ENCODE data around the gene TAF1A. TPM values are rescaled to one million over a fixed set of nuclear protein-coding genes. Genes with fewer than 3 reads are reported as not detected.

TAF1A gene
- total RNA-seq, 3 donors from 2014 or later = 3.2 to 10.7 (median 6.9) TPM

DNA sequence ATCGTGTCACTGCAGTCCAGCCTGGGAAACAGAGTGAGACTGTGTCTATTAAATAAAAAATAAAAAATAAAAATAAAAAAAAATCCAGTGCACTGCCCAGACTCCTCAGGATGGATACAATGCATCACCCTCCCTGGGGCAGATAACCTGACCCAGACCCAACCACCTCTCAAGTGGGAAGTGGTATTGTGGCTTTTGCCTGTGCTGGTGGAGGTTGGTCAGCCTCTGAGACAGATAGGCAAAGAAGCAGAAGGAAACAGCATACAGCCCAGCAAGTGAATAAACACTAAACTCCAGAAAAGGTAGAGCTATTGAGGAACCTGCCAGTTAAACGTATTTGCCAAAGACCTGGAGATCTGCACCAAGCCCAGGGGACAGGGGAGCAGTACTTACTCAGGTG lies 63.8 kb downstream of the TAF1A start:
- no peaks in the 10 kb centered on the region for H3K9me3 ChIP-seq
- intact Hi-C loops (cut with DNase I; ENCODE audit: low total_unique reads) = no loop called here
- no peaks in the 10 kb centered on the region for H3K36me3 ChIP-seq
- DNase-seq (ENCODE audit: low spot score in 2 of 2) = no peak
- H3K27ac ChIP-seq = no peak overlapping the region
- no peak overlapping the region for H3K4me3 ChIP-seq
- no peaks in the 10 kb centered on the region for H3K4me1 ChIP-seq
- no peaks in the 10 kb centered on the region for H3K27me3 ChIP-seq
- TF ChIP-seq POLR2AphosphoS5 (IDR thresholded peaks at IDR 0.05) (no peak), POLR2A (IDR thresholded peaks at IDR 0.05) (no peak)
- TF ChIP-seq, protein P1, sequence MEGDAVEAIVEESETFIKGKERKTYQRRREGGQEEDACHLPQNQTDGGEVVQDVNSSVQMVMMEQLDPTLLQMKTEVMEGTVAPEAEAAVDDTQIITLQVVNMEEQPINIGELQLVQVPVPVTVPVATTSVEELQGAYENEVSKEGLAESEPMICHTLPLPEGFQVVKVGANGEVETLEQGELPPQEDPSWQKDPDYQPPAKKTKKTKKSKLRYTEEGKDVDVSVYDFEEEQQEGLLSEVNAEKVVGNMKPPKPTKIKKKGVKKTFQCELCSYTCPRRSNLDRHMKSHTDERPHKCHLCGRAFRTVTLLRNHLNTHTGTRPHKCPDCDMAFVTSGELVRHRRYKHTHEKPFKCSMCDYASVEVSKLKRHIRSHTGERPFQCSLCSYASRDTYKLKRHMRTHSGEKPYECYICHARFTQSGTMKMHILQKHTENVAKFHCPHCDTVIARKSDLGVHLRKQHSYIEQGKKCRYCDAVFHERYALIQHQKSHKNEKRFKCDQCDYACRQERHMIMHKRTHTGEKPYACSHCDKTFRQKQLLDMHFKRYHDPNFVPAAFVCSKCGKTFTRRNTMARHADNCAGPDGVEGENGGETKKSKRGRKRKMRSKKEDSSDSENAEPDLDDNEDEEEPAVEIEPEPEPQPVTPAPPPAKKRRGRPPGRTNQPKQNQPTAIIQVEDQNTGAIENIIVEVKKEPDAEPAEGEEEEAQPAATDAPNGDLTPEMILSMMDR (IDR thresholded peaks at IDR 0.05) = no peak

DNA sequence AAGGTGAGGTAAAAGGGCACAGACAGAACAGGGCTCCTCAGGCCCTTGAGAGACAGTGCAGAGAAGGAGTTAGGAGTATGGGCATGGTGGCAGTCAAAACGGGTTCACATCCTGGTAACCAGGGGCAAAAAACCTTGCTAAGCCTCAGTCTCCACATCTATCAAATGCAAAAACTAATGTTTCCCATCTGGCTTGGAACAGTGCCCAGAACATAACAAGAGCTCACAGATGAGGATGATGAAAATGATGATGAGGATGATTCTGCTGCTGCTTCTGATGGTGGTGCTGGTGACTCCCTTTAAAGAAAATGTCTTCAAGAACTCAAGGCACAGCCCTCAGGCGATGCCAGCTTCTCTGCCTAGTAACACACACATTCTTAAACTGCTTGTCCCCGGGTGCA lies 65.9 kb downstream of the TAF1A start:
- TF ChIP-seq POLR2AphosphoS5 (IDR thresholded peaks at IDR 0.05) (no peak), POLR2A (IDR thresholded peaks at IDR 0.05) (no peak)
- TF ChIP-seq, protein P1 (IDR thresholded peaks at IDR 0.05) = no peak
- Histone ChIP-seq H3K4me1 (no peaks in the 10 kb centered on the region), H3K9me3 (no peaks in the 10 kb centered on the region), H3K27ac (no peak overlapping the region), H3K36me3 (no peaks in the 10 kb centered on the region), H3K4me3 (no peak overlapping the region), H3K27me3 (no peaks in the 10 kb centered on the region)
- no peak for DNase-seq (ENCODE audit: low spot score in 2 of 2)
- intact Hi-C loops (cut with DNase I; ENCODE audit: low total_unique reads) = no loop called here

DNA sequence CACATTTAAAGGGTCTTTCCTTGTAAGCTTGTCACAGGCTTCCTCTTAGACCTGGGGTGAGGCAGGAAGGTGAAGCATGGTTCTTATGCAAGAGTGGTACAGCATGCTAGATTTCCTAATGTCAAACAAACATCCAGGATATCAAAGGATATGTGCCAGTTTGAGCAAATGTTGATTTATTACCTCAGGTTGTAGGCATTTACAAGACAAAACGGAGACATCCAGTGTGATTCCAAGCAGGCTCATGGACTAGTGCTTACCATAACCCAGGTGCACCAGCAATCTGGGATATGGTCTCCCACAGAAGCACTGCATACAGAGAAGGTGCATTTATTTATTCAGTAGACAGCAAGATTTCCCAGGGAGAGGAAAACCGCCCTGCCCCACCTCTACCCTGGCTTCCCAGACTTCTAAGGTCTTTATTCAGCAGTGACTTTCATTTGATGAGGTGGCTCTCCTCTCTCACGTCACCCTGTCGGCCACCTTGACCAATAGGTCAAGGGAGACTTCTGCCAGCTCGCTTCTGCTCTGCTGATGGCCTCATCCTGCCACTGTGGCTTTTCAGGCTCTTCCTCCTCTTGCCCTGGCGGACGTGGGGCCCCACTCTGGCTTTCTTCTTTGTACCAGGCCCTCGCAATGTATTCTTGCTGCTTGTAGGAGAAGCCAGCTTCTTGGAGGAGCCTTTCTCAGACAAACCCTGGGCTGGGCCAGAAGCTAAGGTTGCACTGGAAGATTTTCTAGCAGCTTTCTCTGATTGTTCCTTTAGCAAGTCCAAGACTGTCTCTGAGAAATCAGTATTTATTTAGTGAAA lies 67.4 kb downstream of the TAF1A start:
- DNase-seq (ENCODE audit: low spot score in 2 of 2) = no peak
- TF ChIP-seq, protein P1 (IDR thresholded peaks at IDR 0.05) = no peak
- TF ChIP-seq POLR2A (IDR thresholded peaks at IDR 0.05) (no peak), POLR2AphosphoS5 (IDR thresholded peaks at IDR 0.05) (no peak)
- H3K4me3 ChIP-seq = no peak overlapping the region
- no peaks in the 10 kb centered on the region for H3K36me3 ChIP-seq
- no peaks in the 10 kb centered on the region for H3K27me3 ChIP-seq
- no peaks in the 10 kb centered on the region for H3K4me1 ChIP-seq
- no peak overlapping the region for H3K27ac ChIP-seq
- H3K9me3 ChIP-seq = no peaks in the 10 kb centered on the region
- intact Hi-C loops (cut with DNase I; ENCODE audit: low total_unique reads) = no loop called here

DNA sequence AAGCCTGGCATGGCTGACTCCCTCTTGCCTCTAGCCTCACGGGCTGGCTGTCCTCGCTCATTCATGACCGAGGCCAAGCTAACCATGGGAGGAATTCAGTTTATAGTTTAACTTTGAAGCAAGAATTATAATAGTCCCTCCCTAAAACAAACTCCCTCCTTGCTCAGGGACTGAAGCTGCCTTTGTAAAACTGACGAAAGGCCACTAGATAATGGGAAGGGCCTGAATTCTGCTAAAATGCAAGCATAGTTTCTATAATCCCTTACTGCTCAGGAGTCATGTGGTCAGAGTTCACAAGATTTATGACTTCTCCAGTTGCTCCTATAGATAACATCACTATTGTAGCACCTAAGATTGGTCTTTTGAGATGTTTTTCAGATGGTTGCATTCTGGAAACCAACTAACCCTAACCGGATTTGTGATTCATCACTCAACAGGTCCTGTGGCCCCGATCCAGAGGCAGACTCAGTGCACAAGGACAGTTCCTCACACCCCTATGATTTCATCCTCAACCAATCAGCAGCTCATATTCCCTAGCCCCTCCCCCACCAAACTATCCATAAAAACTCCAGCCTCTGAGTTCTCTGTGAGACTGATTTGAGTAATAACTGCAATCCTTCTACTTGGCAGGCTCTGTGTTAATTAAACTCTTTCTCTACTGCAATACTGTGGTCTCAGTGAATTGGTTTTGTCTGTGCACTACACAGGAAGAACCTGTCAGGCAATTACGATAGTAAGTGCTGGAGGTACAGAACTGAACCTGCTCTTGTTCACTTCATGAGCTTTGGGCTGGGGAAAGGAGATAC lies 68.2 kb downstream of the TAF1A start:
- intact Hi-C loops (cut with DNase I; ENCODE audit: low total_unique reads) = no loop called here
- Histone ChIP-seq H3K4me3 (no peak overlapping the region), H3K27ac (no peak overlapping the region), H3K9me3 (no peaks in the 10 kb centered on the region), H3K27me3 (no peaks in the 10 kb centered on the region), H3K4me1 (no peaks in the 10 kb centered on the region), H3K36me3 (no peaks in the 10 kb centered on the region)
- no peak for DNase-seq (ENCODE audit: low spot score in 2 of 2)
- TF ChIP-seq POLR2A (IDR thresholded peaks at IDR 0.05) (no peak), POLR2AphosphoS5 (IDR thresholded peaks at IDR 0.05) (no peak)
- TF ChIP-seq, protein P1 (IDR thresholded peaks at IDR 0.05) = no peak

Other genes starting within 250 kb of the TAF1A start
- gene HHIPL2, start 41.8 kb downstream of the TAF1A start, total RNA-seq = under 1 TPM in 2 of 3 donors, not detected in 1; 0.59 to 0.98 TPM
- gene MIA3, start 28.2 kb upstream of the TAF1A start, total RNA-seq = 100 to 1,000 TPM in 1 of 3 donors, 10 to 100 TPM in 2; 54.4 to 101 (median 55.7) TPM
- 10 to 100 TPM; 52.2 to 88.0 (median 58.3) TPM for gene AIDA, start 122.6 kb upstream of the TAF1A start, total RNA-seq
- 10 to 100 TPM; 38.3 to 85.2 (median 45.6) TPM for gene BROX, start 122.6 kb upstream of the TAF1A start, total RNA-seq
- gene FAM177B, start 147.3 kb upstream of the TAF1A start, total RNA-seq = 1 to 10 TPM; 1.4 to 2.3 (median 2.3) TPM
- 10 to 100 TPM in 2 of 3 donors, 1 to 10 TPM in 1; 7.5 to 17.1 (median 10.5) TPM for gene DISP1, start 225.1 kb upstream of the TAF1A start, total RNA-seq